GM13976 (cell line): Measurements from ENCODE around the gene TSHZ3.

Source experiments
- DNase-seq: peaks from one replicate; pipeline ENCODE4 v3.0.0; 2012; ENCODE audit warnings: low spot score
- in situ Hi-C: fragments of 300-500 bp; cut with MboI; formaldehyde crosslinking; loops from one replicate; pipeline ENCODE4 v1.12.0; 2022; ENCODE audit warnings: low sequenced_read_pairs, mixed read lengths, inconsistent platforms; ENCODE audit not compliant: unreplicated experiment
- TF ChIP-seq, protein P1 (sequence below): IDR thresholded peaks from 2 replicates; pipeline ENCODE4 v1.5.1; 2012; ENCODE audit warnings: borderline replicate concordance, mild to moderate bottlenecking; ENCODE audit not compliant: insufficient read depth; ENCODE audit errors: extremely low read depth, missing control alignments, control extremely low read depth

TSHZ3 gene

DNA sequence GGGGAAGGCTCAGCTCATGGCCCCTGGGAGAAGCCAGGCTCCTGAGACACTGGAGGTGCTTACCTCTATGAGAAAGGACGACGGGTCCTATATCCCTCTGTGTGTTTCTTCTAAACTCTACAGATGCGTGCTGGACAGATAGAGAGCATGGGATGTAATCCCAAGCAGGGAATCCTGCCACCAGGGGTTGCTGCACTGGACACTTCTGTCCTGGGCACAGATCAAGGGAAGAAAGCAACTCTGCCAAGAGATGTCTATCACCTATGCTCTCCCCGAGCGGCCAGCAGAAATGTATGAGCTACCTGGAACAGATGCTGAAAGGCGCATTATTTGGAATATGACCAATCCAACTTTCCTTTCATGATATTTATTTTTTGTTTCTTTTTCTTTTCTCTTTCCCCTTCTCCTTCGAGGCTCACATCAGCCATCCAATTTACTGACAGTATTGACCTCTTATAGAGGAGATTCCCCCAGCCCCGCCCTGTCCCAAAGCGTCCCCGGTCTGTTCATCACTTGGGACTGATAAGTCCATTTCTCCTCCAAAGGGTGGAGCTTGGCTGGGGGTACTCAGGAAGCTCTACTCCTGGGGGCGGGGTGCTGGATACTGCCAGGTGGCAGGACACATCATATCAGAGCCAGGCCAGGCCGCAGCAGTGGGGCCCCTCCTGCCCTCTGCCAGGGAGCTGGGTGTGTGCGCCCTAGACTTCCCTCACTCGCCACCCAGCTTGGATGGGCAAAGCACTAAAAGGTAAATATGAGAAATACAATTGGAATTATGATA is 34.2 kb downstream of the TSHZ3 start:
- in situ Hi-C loops, result no loop called here
- TF ChIP-seq, protein P1, sequence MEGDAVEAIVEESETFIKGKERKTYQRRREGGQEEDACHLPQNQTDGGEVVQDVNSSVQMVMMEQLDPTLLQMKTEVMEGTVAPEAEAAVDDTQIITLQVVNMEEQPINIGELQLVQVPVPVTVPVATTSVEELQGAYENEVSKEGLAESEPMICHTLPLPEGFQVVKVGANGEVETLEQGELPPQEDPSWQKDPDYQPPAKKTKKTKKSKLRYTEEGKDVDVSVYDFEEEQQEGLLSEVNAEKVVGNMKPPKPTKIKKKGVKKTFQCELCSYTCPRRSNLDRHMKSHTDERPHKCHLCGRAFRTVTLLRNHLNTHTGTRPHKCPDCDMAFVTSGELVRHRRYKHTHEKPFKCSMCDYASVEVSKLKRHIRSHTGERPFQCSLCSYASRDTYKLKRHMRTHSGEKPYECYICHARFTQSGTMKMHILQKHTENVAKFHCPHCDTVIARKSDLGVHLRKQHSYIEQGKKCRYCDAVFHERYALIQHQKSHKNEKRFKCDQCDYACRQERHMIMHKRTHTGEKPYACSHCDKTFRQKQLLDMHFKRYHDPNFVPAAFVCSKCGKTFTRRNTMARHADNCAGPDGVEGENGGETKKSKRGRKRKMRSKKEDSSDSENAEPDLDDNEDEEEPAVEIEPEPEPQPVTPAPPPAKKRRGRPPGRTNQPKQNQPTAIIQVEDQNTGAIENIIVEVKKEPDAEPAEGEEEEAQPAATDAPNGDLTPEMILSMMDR, result no peak
- no peak for DNase-seq

- TF ChIP-seq, protein P1, result no peak
- DNase-seq, result no peak
- in situ Hi-C loops, result no loop called here
Observed at GRCh38 chr19:31314156-31314555, 35.1 kb downstream of the TSHZ3 start.

- TF ChIP-seq, protein P1, result no peak
- DNase-seq, result no peak
- in situ Hi-C loops, result no loop called here
Observed at GRCh38 chr19:31313291-31314030, 35.8 kb downstream of the TSHZ3 start.

GRCh38 chr19:31312677-31313244 is 36.5 kb downstream of the TSHZ3 start:
- in situ Hi-C loops, result no loop called here
- DNase-seq, result no peak
- TF ChIP-seq, protein P1, result no peak

- in situ Hi-C loops, result no loop called here
- TF ChIP-seq, protein P1, result no peak
- DNase-seq, result no peak
Observed at GRCh38 chr19:31312009-31312676, 37.1 kb downstream of the TSHZ3 start.

DNA sequence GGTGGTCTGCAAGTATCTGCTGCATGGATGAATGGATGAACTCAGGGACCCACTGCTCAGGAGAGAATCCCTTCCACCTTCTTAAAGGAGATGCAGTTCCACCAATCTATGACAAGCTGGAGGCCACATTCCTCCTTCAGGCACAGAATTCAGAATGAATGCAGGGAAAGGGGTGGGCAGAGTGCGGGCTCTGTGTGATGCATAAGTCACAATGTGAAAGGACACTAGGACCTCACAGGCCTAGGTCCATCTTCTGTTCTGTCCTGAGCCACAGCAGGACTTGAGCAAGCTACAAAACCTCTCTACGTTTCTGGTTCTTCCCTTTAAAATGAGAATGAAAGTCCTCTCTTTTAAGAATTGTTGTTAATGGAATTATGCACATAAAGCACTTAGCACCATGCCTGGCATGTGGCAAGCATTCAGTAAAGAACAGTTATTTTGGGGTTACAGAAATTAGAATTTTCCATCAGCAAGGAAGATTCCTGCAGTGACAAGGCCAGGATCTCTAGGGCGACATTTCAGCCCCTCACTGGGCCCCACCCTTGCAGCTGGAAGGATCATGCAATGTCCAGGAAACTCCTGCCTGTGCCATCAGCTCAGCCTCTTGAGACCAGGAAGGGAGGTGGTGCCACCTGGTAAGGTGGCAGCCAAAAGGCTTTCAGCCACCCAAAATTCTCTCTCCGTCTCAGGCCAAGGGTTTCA is 38.7 kb downstream of the TSHZ3 start:
- TF ChIP-seq, protein P1, result no peak
- no peak for DNase-seq
- in situ Hi-C loops, result no loop called here
